ENCODE measurements around the gene MVP.

The MVP gene

GRCh38 chr16:29812754-29813643, 7.3 kb upstream of the MVP start:
- TF ChIP-seq RARB (CRISPR knock-in tag; IDR thresholded peaks at IDR 0.05) (no peak), ZFP30 (CRISPR knock-in tag; IDR thresholded peaks at IDR 0.05) (no peak), OSR1 (CRISPR knock-in tag; IDR thresholded peaks at IDR 0.05) (no peak), ESRRG (CRISPR knock-in tag; IDR thresholded peaks at IDR 0.05) (no peak), TCF4 (CRISPR knock-in tag; IDR thresholded peaks at IDR 0.05; ENCODE audit: borderline replicate concordance) (no peak), ZNF565 (CRISPR knock-in tag; conservative IDR thresholded peaks at IDR 0.05; ENCODE audit: low read depth) (no peak), GLIS3 (CRISPR knock-in tag; IDR thresholded peaks at IDR 0.05) (no peak)
- no peak for ATAC-seq

- ATAC-seq: no peak
- TF ChIP-seq OSR1 (CRISPR knock-in tag; IDR thresholded peaks at IDR 0.05) (no peak), TOX (CRISPR knock-in tag; IDR thresholded peaks at IDR 0.05; ENCODE audit: borderline replicate concordance) (no peak)
- TF ChIP-seq, protein P1, sequence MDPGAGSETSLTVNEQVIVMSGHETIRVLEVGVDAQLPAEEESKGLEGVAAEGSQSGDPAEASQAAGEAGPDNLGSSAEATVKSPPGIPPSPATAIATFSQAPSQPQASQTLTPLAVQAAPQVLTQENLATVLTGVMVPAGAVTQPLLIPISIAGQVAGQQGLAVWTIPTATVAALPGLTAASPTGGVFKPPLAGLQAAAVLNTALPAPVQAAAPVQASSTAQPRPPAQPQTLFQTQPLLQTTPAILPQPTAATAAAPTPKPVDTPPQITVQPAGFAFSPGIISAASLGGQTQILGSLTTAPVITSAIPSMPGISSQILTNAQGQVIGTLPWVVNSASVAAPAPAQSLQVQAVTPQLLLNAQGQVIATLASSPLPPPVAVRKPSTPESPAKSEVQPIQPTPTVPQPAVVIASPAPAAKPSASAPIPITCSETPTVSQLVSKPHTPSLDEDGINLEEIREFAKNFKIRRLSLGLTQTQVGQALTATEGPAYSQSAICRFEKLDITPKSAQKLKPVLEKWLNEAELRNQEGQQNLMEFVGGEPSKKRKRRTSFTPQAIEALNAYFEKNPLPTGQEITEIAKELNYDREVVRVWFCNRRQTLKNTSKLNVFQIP (CRISPR knock-in tag; IDR thresholded peaks at IDR 0.05; ENCODE audit: borderline replicate concordance, low read depth): no peak
Observed at GRCh38 chr16:29813644-29814562, 6.4 kb upstream of the MVP start.

DNA sequence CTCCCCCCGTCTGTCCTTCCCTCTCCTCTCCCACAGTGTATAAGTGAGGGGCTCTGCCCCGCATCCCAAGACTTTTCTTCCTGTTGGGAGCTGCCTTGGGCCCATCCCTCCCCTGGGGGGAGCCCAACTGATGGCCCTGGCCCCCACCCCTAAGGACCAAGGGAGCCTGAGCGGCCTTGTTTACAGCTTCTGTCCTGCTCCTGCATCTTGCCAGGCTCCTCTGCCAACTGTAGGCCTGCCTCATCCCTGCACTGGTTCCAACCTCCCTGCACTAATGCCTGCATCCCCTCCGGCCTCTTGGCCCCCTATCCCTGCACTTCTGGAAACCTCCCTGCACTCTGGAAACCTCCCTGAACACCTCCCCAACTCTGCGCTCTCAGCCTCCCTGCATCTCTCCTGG, 5.7 kb upstream of the MVP start:
- no peak for ATAC-seq

More for the DNA sequence above, 5.7 kb upstream of the MVP start:
- TF ChIP-seq ESRRG (CRISPR knock-in tag; IDR thresholded peaks at IDR 0.05) (no peak), BACH2 (CRISPR knock-in tag; IDR thresholded peaks at IDR 0.05; ENCODE audit: borderline replicate concordance) (no peak), OSR1 (CRISPR knock-in tag; IDR thresholded peaks at IDR 0.05) (no peak), CSDC2 (CRISPR knock-in tag; IDR thresholded peaks at IDR 0.05) (no peak), TOX (CRISPR knock-in tag; IDR thresholded peaks at IDR 0.05; ENCODE audit: borderline replicate concordance) (no peak), CSRNP3 (CRISPR knock-in tag; IDR thresholded peaks at IDR 0.05) (no peak), ZC3H10 (CRISPR knock-in tag; IDR thresholded peaks at IDR 0.05) (no peak), ZNF8 (CRISPR knock-in tag; IDR thresholded peaks at IDR 0.05) (no peak)
- TF ChIP-seq, protein P2, sequence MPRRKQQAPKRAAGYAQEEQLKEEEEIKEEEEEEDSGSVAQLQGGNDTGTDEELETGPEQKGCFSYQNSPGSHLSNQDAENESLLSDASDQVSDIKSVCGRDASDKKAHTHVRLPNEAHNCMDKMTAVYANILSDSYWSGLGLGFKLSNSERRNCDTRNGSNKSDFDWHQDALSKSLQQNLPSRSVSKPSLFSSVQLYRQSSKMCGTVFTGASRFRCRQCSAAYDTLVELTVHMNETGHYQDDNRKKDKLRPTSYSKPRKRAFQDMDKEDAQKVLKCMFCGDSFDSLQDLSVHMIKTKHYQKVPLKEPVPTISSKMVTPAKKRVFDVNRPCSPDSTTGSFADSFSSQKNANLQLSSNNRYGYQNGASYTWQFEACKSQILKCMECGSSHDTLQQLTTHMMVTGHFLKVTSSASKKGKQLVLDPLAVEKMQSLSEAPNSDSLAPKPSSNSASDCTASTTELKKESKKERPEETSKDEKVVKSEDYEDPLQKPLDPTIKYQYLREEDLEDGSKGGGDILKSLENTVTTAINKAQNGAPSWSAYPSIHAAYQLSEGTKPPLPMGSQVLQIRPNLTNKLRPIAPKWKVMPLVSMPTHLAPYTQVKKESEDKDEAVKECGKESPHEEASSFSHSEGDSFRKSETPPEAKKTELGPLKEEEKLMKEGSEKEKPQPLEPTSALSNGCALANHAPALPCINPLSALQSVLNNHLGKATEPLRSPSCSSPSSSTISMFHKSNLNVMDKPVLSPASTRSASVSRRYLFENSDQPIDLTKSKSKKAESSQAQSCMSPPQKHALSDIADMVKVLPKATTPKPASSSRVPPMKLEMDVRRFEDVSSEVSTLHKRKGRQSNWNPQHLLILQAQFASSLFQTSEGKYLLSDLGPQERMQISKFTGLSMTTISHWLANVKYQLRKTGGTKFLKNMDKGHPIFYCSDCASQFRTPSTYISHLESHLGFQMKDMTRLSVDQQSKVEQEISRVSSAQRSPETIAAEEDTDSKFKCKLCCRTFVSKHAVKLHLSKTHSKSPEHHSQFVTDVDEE (CRISPR knock-in tag; IDR thresholded peaks at IDR 0.05): no peak
- TF ChIP-seq, protein P3, sequence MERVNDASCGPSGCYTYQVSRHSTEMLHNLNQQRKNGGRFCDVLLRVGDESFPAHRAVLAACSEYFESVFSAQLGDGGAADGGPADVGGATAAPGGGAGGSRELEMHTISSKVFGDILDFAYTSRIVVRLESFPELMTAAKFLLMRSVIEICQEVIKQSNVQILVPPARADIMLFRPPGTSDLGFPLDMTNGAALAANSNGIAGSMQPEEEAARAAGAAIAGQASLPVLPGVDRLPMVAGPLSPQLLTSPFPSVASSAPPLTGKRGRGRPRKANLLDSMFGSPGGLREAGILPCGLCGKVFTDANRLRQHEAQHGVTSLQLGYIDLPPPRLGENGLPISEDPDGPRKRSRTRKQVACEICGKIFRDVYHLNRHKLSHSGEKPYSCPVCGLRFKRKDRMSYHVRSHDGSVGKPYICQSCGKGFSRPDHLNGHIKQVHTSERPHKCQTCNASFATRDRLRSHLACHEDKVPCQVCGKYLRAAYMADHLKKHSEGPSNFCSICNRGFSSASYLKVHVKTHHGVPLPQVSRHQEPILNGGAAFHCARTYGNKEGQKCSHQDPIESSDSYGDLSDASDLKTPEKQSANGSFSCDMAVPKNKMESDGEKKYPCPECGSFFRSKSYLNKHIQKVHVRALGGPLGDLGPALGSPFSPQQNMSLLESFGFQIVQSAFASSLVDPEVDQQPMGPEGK (CRISPR knock-in tag; IDR thresholded peaks at IDR 0.05; ENCODE audit: borderline replicate concordance): no peak

Data from SK-N-SH treated with all-trans-retinoic acid at 6 μM for 48 hours (cell line).